HEK293 (cell line): Measurements from ENCODE around the gene ZSWIM1.
A peak's percentile ranks its signal among the peaks of the same experiment; 100 is the strongest.

Experiments
- KLF10 ChIP-seq: fragments of 450-650 bp; IDR thresholded peaks from 2 replicates; pipeline ENCODE4 v1.5.1; 2018; ENCODE audit warnings: missing biosample characterization, mild to moderate bottlenecking, missing genetic modification characterization
- KLF17 ChIP-seq: fragments of 450-650 bp; formaldehyde crosslinking; IDR thresholded peaks from 2 replicates; pipeline ENCODE4 v1.5.1; 2016; ENCODE audit warnings: missing biosample characterization, missing genetic modification characterization
- KLF7 ChIP-seq: fragments of 450-650 bp; formaldehyde crosslinking; IDR thresholded peaks from 2 replicates; pipeline ENCODE4 v1.5.1; 2016; ENCODE audit warnings: missing biosample characterization, missing genetic modification characterization, borderline replicate concordance
- PATZ1 ChIP-seq: fragments of 450-650 bp; formaldehyde crosslinking; IDR thresholded peaks from 2 replicates; pipeline ENCODE4 v1.5.1; 2016; ENCODE audit warnings: missing biosample characterization, missing genetic modification characterization
- ZBTB49 ChIP-seq: fragments of 450-650 bp; formaldehyde crosslinking; IDR thresholded peaks from 2 replicates; pipeline ENCODE4 v1.5.1; 2016; ENCODE audit warnings: missing biosample characterization, missing genetic modification characterization, low read depth
- ZBTB7A ChIP-seq: fragments of 450-650 bp; formaldehyde crosslinking; IDR thresholded peaks from 2 replicates; pipeline ENCODE4 v1.5.1; 2016; ENCODE audit warnings: low read depth, missing biosample characterization, missing genetic modification characterization
- ZFHX2 ChIP-seq: fragments of 450-650 bp; formaldehyde crosslinking; conservative IDR thresholded peaks from 2 replicates; pipeline ENCODE4 v1.5.1; 2016; ENCODE audit warnings: missing biosample characterization, missing genetic modification characterization
- ZNF146 ChIP-seq: fragments of 450-650 bp; formaldehyde crosslinking; IDR thresholded peaks from 2 replicates; pipeline ENCODE4 v1.5.1; 2016; ENCODE audit warnings: missing biosample characterization, missing genetic modification characterization
- ZNF157 ChIP-seq: fragments of 450-650 bp; formaldehyde crosslinking; IDR thresholded peaks from 2 replicates; pipeline ENCODE4 v1.5.1; 2016; ENCODE audit warnings: missing biosample characterization, missing genetic modification characterization
- ZNF184 ChIP-seq: fragments of 450-650 bp; IDR thresholded peaks from 2 replicates; pipeline ENCODE4 v1.5.1; 2018; ENCODE audit warnings: missing biosample characterization, mild to moderate bottlenecking, missing genetic modification characterization
- ZNF211 ChIP-seq: fragments of 450-650 bp; formaldehyde crosslinking; IDR thresholded peaks from 2 replicates; pipeline ENCODE4 v1.5.1; 2016; ENCODE audit warnings: low read depth, missing biosample characterization, missing genetic modification characterization
- ZNF302 ChIP-seq: fragments of 450-650 bp; formaldehyde crosslinking; IDR thresholded peaks from 2 replicates; pipeline ENCODE4 v1.5.1; 2016; ENCODE audit warnings: missing biosample characterization, missing genetic modification characterization, low read depth
- ZNF341 ChIP-seq: fragments of 450-650 bp; formaldehyde crosslinking; IDR thresholded peaks from 2 replicates; pipeline ENCODE4; 2016; ENCODE audit warnings: low read depth, missing biosample characterization, missing genetic modification characterization
- ZNF488 ChIP-seq: fragments of 450-650 bp; formaldehyde crosslinking; IDR thresholded peaks from 2 replicates; pipeline ENCODE4 v1.5.1; 2016; ENCODE audit warnings: missing biosample characterization, missing genetic modification characterization
- ZNF513 ChIP-seq: fragments of 450-650 bp; IDR thresholded peaks from 2 replicates; pipeline ENCODE4 v1.5.1; 2018; ENCODE audit warnings: missing biosample characterization, missing genetic modification characterization
- ZNF518A ChIP-seq: fragments of 450-650 bp; formaldehyde crosslinking; conservative IDR thresholded peaks from 2 replicates; pipeline ENCODE4 v1.5.1; 2016; ENCODE audit warnings: low read depth, missing biosample characterization, missing genetic modification characterization
- ZNF521 ChIP-seq: fragments of 450-650 bp; formaldehyde crosslinking; IDR thresholded peaks from 2 replicates; pipeline ENCODE4 v1.5.1; 2017; ENCODE audit warnings: missing biosample characterization, mild to moderate bottlenecking, missing genetic modification characterization
- ZNF548 ChIP-seq: fragments of 450-650 bp; formaldehyde crosslinking; IDR thresholded peaks from 2 replicates; pipeline ENCODE4 v1.5.1; 2016; ENCODE audit warnings: missing biosample characterization, missing genetic modification characterization
- ZNF561 ChIP-seq: fragments of 450-650 bp; IDR thresholded peaks from 2 replicates; pipeline ENCODE4 v1.5.1; 2018; ENCODE audit warnings: missing biosample characterization, missing genetic modification characterization, borderline replicate concordance
- ZNF768 ChIP-seq: fragments of 450-650 bp; formaldehyde crosslinking; IDR thresholded peaks from 2 replicates; pipeline ENCODE4 v1.5.1; 2018; ENCODE audit warnings: missing biosample characterization, mild to moderate bottlenecking, missing genetic modification characterization
- ZNF830 ChIP-seq: fragments of 450-650 bp; IDR thresholded peaks from 2 replicates; pipeline ENCODE4 v1.5.0; 2018; ENCODE audit warnings: missing biosample characterization, missing genetic modification characterization, low read depth, mild to moderate bottlenecking, moderate library complexity
- ZNF843 ChIP-seq: fragments of 450-650 bp; formaldehyde crosslinking; IDR thresholded peaks from 2 replicates; pipeline ENCODE4 v1.5.1; 2016; ENCODE audit warnings: missing biosample characterization, missing genetic modification characterization
- ZSCAN4 ChIP-seq: fragments of 450-650 bp; formaldehyde crosslinking; IDR thresholded peaks from 2 replicates; pipeline ENCODE4 v1.5.1; 2017; ENCODE audit warnings: missing biosample characterization, missing genetic modification characterization

The ZSWIM1 gene

GRCh38 chr20:45860560-45861220 is 20.3 kb upstream of the ZSWIM1 start (continued):
- peak; percentile 81 for TF ChIP-seq KLF17
- TF ChIP-seq ZNF488 (tag by site-specific recombination): no peak
- TF ChIP-seq KLF10: peak; percentile 45; the same call in 1 of the 2 replicates
- no peak for TF ChIP-seq ZNF521 (tag by site-specific recombination)
- no peak for TF ChIP-seq ZNF548 (tag by site-specific recombination)
- TF ChIP-seq ZNF843 (tag by site-specific recombination): no peak
- no peak for TF ChIP-seq ZNF518A
- no peak for TF ChIP-seq ZBTB49 (tag by site-specific recombination)
- no peak for TF ChIP-seq ZSCAN4
- no peak for TF ChIP-seq KLF7 (tag by site-specific recombination)
- no peak for TF ChIP-seq ZNF513
- TF ChIP-seq ZNF561 (tag by site-specific recombination): no peak
- TF ChIP-seq ZNF184 (tag by site-specific recombination): peak; percentile 74; the same call in 1 of the 2 replicates
- TF ChIP-seq ZNF157 (tag by site-specific recombination): no peak
- no peak for TF ChIP-seq ZNF302
- peak; percentile 45; the same call in 1 of the 2 replicates for TF ChIP-seq PATZ1 (tag by site-specific recombination)
- no peak for TF ChIP-seq ZFHX2 (tag by site-specific recombination)
- TF ChIP-seq ZNF211 (tag by site-specific recombination): no peak
- no peak for TF ChIP-seq ZNF341 (tag by site-specific recombination)
- TF ChIP-seq ZBTB7A (tag by site-specific recombination): no peak
- no peak for TF ChIP-seq ZNF830 (tag by site-specific recombination)
- TF ChIP-seq ZNF768 (tag by site-specific recombination): no peak
- no peak for TF ChIP-seq ZNF146 (tag by site-specific recombination)
